ENCODE measurements around the gene EIPR1.
"Not testable (repeated sequence)": the region's sequence is repeated elsewhere in the genome, so short reads cannot be mapped to it uniquely, and the experiment has no call there.

Gene EIPR1

GRCh38 chr2:3403587-3404334 is 26.1 kb upstream of the EIPR1 start:
- no peak for DNase-seq (ENCODE audit: low read depth)

- DNase-seq (ENCODE audit: low read depth), result no peak
Observed at GRCh38 chr2:3399829-3400228, 22.2 kb upstream of the EIPR1 start.

GRCh38 chr2:3399381-3399780 is 21.8 kb upstream of the EIPR1 start:
- DNase-seq (ENCODE audit: low read depth), result no peak

GRCh38 chr2:3398857-3399256 is 21.2 kb upstream of the EIPR1 start:
- no peak for DNase-seq (ENCODE audit: low read depth)

GRCh38 chr2:3396920-3397559 is 19.4 kb upstream of the EIPR1 start:
- DNase-seq (ENCODE audit: low read depth), result no peak

- no peak for DNase-seq (ENCODE audit: low read depth)
Observed at GRCh38 chr2:3392216-3392615, 14.6 kb upstream of the EIPR1 start.

GRCh38 chr2:3390041-3390440 is 12.4 kb upstream of the EIPR1 start:
- no peak for DNase-seq (ENCODE audit: low read depth)

GRCh38 chr2:3389193-3389592 is 11.6 kb upstream of the EIPR1 start:
- no peak for DNase-seq (ENCODE audit: low read depth)

- DNase-seq (ENCODE audit: low read depth), result no peak
Observed at GRCh38 chr2:3388412-3388738, 10.8 kb upstream of the EIPR1 start.

GRCh38 chr2:3387644-3388411 is 10.2 kb upstream of the EIPR1 start:
- DNase-seq (ENCODE audit: low read depth), result no peak

- DNase-seq (ENCODE audit: low read depth), result no peak
Observed at GRCh38 chr2:3387011-3387410, 9.4 kb upstream of the EIPR1 start.

GRCh38 chr2:3386448-3386958 is 8.9 kb upstream of the EIPR1 start:
- no peak for DNase-seq (ENCODE audit: low read depth)

- DNase-seq (ENCODE audit: low read depth), result peak; percentile 92
Observed at GRCh38 chr2:3379647-3380534, 2.3 kb upstream of the EIPR1 start, which contains the start of gene TRAPPC12. Gene TRAPPC12, plus strand, starts transcription at chr2:3379694. Its CDS starts 7,930 bp downstream, at chr2:3387624.

- no peak for DNase-seq (ENCODE audit: low read depth)
Observed at GRCh38 chr2:3379339-3379646, 1.7 kb upstream of the EIPR1 start.

GRCh38 chr2:3377279-3377611 is 373 bp downstream of the EIPR1 start:
- DNase-seq (ENCODE audit: low read depth), result peak; percentile 26

GRCh38 chr2:3376821-3377220 is 797 bp downstream of the EIPR1 start:
- no peak for DNase-seq (ENCODE audit: low read depth)

- not testable (repeated sequence) for DNase-seq (ENCODE audit: low read depth)
Observed at GRCh38 chr2:3369340-3370181, 8.1 kb downstream of the EIPR1 start.

- no peak for DNase-seq (ENCODE audit: low read depth)
Observed at GRCh38 chr2:3368261-3368722, 9.3 kb downstream of the EIPR1 start.

- no peak for DNase-seq (ENCODE audit: low read depth)
Observed at GRCh38 chr2:3365219-3365618, 12.4 kb downstream of the EIPR1 start.

- no peak for DNase-seq (ENCODE audit: low read depth)
Observed at GRCh38 chr2:3361518-3362389, 15.9 kb downstream of the EIPR1 start.
